Stimulated activated CD8-positive, alpha-beta memory T cell treated with anti-CD3 and anti-CD28 coated beads, Interleukin-15, amount 100 ng/mL, for 1 hour (primary cell): Measurements from ENCODE around the gene PPM1N.
"Not testable (repeated sequence)": the region's sequence is repeated elsewhere in the genome, so short reads cannot be mapped to it uniquely, and the experiment has no call there.

Experiments
- DNase-seq: peaks from one replicate; pipeline ENCODE4 v3.0.0-alpha.2; 2020; ENCODE audit warnings: low read depth

The PPM1N gene

DNA sequence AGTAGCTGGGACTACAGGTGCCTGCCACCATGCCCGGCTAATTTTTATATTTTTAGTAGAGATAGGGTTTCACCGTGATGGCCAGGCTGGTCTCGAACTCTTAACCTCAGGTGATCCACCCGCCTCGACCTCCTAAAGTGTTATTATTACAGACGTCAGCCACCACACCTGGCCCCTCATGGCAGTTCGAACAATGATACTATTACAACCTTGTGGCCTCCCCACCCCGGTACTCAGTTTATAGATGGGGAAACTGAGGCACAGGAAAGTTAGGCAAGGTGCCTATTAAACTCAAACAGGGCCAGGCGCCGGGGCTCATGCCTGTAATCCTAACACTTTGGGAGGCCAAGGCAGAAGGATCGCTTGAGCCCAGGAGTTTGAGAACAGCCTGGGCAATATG lies 12.1 kb downstream of the PPM1N start:
- not testable (repeated sequence) for DNase-seq

DNA sequence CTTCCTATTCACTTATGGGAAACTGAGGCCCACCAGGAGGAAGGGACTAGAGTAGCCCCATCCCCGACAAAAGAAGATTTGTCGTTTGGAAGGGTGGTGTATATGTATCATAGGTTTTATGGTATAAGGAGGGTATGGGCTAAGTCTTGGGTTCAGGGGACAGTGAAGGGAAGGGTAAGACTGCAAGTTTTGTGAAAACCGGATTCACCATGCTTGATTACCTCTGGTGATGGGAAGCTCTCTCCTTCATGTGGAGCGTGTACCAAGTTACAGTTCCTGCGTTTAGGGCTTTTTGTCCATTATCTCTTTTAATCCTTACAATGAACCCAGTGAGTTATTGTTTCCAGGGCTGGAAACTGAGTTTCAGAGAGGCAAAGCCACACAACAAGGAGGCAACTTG lies 12.8 kb downstream of the PPM1N start:
- DNase-seq: no peak

DNA sequence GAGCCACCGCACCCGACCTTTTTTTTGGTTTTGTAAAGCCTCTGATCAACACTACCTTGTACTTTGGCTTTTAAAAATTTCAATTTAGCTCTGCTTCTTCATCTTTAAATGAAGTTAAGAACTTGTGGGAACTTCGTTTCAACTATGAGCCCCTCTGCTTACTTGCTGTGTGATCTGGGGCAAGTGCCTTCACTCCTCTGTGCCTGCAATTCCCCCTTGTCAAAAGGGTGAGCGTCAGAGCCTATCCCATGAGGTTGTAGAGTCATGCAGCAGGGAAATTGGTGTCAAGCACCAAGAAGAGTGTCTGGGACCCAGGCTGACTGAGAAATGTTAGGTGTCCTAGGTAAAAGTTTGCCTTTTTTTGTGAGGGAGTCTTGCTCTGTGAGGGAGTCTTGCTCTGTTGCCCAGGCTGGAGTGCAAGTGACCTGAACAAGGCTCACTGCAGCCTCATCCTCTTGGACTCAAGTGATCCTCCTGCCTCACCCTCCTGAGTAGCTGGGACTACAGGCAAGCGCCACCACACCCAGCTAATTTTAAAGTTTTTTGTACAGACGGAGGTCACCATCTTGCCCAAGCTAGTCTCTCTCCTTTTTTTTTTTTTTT lies 14.7 kb downstream of the PPM1N start:
- no peak for DNase-seq

DNA sequence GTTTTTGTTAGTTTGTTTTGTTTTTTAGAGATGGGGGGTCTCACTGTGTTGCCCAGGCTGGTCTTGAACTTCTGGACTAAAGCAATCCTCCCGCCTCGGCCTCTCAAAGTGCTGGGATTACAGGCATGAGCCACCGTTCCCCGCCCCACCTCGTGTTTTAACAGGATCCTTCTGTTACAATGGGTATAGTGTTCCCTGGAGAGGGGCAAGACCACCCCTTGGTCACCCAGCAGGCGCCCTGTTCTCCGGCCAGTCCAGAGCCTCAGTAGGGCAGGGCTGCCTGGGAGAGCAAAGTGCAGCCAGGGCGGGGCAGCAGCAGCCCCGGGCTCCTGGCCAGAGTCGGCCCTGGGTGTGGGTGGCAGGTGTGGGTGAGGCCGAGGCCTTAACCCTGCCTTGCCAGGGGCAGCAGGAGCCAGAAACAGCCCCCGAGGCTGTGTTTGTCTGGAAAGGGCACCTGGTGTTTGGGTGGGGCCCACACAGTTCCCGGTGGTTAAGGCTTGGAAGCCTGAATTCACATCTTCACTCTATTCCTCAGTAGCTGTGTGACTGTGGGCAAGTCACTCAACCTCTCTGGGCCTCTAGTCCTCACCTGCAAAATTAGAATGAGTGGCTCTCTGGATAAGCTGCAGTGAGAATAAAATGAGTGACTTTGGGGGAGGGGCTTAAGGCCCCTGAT lies 16.3 kb downstream of the PPM1N start:
- DNase-seq: no peak

DNA sequence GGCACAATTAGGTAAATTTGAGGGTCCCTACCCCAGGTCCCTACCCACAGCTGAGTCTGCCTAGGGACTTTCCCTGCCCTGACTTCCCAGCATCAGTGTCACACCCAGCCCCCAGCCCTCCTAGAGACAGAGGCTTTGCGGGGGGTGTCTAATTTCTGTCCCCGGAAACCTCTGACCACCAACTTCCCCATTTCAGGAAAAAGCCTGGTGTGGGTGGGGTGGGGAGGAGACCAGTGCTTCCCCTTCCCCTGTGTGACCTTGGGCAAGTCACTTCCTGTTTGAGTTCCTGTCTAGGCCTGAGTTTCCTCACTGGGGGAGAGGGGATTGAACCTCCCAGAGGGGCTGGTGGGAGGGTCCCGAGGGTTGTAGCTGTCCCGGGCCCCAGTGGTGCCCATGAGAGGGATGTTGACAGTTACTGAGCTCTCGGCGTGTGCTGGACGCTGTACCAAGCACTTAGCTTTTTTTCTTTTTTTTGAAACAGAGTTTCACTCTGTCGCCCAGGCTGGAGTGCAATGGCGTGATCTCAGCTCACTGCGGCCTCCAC lies 16.9 kb downstream of the PPM1N start:
- no peak for DNase-seq

DNA sequence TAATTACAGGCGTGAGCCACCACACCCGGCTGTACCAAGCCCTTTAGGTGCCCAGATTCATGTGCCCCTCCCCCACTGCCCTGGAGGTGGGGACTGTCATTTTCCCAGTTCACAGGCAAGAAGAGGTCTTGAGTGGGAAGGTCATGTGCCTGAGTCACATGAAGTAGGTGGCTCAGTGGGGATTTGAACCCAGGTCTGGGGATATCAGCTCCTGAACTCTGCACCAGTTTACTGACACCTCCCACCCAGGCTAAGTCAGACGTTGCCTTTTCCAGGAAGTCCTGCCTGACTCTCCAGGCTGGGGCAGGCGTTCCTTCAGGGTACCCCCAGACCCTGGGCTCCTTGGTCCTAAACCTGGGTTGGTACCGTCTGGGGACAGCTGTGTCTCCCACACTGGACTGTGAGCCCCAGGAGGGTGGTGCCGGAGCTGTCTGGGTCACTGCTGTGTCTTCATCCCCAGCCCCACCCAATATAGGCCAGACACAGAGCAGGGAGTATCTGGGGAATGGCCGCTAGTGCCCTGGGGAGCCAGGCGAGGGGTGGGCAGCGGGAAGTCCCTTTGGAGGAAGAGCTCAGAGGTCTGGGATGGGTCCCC lies 17.7 kb downstream of the PPM1N start:
- no peak for DNase-seq

DNA sequence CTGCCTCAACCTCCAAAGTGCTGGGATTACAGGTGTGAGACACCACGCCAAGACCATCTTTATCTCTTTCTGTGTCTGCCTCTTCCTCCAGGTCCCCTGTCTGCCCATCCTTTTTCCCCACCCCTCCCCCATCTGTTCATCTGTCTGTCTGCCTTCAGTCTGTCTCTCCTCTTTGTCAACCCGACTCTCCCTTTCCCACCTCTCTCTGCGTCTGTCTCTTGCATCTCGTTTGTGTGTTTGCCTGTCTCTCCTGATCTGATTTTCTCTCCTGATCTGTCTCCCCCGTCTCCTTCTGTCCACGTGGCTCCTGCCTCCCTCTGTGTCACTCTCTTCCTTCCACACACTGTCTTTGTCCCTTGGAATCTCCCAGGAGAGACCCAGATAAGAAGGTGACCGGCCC lies 19.0 kb downstream of the PPM1N start:
- no peak for DNase-seq

DNA sequence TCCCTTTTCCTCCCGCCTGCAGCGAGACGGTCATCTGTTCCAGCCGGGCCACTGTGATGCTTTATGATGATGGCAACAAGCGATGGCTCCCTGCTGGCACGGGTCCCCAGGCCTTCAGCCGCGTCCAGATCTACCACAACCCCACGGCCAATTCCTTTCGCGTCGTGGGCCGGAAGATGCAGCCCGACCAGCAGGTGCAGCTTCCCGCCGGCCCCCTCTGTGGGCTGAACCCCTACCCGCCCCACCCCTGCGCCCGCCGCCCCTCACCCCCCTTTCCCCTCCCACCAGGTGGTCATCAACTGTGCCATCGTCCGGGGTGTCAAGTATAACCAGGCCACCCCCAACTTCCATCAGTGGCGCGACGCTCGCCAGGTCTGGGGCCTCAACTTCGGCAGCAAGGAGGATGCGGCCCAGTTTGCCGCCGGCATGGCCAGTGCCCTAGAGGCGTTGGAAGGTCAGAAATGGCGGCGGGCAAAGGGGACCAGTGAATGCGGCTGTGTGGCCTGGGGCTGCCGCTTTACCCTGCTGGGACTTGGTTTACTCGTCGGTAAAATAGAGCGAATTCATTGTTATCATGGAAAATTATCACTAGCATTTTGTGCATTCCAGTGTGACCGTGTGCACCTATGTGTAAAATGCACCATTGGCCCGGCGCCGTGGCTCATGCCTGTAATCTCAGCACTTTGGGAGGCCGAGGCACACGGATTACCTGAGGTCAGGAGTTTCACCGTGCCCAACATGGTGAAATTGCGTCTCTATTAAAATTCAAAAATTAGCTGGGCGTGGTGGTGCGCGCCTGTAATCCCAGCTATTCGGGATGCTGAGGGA lies 19.6 kb downstream of the PPM1N start:
- DNase-seq: no peak

DNA sequence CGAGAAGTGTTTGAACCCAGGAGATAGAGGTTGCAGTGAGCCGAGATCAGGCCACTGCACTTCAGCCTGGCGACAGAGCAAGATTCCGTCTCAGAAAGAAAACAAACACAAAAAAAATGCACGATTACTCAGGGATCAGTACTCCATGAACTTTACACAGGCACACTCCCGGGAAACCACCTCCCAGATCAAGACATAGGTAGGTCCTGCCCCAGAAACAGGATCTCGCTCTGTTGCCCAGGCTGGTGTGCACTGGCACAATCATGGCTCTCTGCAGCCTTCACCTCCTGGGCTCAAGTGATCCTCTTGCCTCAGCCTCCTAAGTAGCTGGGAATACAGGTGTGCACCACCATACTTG lies 20.2 kb downstream of the PPM1N start:
- no peak for DNase-seq

DNA sequence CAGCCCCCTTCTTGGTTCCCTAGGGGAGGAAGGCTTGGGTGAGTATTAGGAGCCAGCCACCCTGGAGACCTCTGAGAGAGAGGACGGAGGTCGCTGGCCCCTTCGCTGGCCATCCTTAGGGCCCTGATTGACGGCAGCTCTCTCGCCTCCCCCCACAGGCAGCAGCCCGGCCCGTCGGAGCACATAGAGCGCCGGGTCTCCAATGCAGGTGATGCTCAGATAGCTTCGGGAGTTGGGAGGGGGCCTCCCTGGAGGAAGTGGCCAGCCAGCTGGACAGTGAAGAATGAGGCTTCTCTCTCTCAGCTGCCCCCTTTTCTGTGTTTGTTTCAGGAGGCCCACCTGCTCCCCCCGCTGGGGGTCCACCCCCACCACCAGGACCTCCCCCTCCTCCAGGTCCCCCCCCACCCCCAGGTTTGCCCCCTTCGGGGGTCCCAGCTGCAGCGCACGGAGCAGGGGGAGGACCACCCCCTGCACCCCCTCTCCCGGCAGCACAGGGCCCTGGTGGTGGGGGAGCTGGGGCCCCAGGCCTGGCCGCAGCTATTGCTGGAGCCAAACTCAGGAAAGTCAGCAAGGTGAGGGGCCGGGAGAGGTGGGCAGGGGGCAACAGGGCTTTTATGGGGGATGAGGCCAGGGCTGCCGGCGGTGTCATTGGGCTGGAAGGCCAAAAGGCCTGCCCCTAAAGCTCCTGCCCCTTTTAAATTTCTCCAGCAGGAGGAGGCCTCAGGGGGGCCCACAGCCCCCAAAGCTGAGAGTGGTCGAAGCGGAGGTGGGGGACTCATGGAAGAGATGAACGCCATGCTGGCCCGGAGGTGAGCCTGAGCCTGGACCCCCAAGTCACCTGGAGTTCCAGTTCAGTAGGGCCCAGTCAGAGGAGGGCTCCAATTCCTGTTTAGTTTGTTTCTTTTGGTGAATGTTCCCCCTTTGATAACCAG lies 24.0 kb downstream of the PPM1N start:
- no peak for DNase-seq

DNA sequence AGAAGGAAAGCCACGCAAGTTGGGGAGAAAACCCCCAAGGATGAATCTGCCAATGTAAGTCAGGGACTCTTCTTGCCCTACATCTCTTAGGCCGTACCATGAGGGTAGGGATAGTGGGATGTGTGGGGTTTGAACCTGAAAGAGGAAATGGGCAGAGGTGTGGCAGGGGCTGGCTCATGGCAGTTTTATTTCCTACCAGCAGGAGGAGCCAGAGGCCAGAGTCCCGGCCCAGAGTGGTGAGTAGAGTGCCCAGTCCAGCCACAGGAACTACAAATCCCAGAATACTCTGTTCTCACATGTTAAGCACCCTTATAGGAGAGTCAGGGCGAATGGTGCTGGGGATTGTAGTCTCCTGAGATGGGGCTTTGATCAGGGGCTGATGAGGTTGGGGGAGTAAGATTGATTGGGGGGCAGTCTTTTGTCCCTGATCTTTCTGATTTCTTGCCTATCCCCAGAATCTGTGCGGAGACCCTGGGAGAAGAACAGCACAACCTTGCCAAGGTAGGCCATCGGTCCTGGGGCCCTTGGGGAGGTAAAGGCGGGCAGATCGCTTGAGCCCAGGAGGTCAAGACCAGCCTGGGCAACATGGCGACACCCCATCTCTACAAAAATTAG lies 25.5 kb downstream of the PPM1N start:
- DNase-seq: peak; percentile 37

DNA sequence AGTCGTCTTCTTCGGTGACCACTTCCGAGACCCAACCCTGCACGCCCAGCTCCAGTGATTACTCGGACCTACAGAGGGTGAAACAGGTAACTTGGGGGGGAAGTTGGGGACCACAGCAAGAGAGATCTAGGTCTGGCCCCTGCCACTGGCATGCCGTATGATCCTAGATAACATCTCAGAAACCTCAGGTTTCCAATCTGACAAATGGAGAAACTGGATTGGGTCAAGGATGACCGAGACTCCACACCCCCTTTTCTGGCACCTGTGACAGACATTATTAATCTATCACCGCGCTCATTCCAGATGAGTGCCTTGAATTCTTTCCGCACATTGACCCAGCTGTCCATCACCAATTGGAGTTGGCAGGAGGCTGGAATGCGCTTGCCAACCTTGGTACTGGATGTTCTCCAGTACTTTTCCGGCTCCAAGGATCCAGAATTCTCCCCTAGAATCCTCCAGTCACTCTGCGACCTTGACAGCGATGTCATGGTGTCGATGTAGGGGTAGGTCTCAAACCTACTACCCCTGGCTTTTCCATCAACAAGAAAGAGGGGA lies 26.4 kb downstream of the PPM1N start:
- no peak for DNase-seq

DNA sequence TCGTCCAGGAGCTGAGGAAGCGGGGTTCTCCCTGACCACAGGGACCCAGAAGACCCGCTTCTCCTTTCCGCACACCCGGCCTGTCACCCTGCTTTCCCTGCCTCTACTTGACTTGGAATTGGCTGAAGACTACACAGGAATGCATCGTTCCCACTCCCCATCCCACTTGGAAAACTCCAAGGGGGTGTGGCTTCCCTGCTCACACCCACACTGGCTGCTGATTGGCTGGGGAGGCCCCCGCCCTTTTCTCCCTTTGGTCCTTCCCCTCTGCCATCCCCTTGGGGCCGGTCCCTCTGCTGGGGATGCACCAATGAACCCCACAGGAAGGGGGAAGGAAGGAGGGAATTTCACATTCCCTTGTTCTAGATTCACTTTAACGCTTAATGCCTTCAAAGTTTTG lies 27.9 kb downstream of the PPM1N start:
- DNase-seq: no peak

DNA sequence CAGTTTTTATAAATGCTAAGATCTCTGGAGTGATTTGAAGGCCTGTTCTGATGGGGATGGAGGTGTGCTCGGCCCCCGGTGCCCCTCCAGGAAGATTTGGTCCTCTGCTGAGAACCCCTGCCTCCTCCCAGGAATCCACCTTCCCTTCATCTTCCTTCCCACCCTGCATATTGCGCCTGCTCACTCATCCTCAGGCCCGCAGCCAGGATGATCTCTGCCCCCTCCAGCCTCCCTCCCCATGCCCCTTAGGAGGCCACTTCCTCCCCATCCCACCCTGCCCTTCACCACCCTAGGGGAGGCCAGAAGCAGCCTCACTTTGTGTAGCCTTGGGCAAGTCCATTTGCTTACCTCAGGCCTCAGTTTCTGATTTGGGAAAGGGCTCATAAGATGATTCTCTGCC lies 28.7 kb downstream of the PPM1N start:
- DNase-seq: no peak

DNA sequence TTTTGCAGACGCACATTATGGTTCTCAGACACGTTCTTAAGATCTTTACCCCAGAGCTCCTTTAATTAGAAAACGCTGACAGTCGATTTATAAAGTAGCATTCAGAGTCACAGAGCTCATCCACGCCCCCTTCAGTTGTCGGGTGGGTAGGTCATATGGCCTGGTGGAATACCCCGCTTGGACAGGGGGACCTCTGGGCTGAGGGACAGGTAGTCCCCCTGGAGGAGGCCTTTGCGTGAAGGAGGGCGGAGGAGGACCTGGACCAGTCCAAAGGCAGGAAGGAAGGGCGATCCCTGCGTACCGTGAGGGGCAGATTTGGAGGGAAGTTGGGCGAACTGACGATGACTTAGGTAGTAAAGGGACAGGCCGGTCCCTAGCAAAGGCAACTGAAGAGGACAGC lies 29.5 kb downstream of the PPM1N start:
- no peak for DNase-seq

DNA sequence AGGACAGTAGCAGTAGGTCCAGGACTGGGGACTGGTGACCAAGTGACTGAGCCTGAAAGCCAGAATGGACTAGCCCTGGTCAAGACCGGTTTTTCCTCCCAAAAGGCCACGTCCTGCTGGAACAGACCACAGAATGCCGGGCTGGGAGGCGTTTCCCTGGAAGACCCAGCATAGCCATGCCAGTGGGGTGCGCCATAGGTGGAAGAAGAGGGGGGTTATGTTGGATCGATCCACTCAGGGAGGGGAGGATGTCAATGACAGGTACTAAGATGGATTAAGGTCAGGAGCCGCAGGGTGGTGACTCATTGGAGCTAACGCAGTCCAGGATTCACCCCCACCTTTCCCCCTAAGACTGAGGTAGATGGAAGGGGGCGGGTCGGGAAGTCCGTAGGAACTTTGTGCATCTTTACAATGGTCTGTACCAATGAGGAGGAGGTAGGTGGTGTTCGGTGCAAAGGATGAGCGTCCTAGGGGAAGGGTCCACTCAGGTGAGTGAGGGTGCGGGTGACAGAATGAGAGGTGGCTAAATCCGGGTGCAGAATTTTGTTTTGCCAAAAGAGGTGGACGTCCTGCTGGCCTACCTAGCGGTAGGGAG lies 30.0 kb downstream of the PPM1N start:
- no peak for DNase-seq

DNA sequence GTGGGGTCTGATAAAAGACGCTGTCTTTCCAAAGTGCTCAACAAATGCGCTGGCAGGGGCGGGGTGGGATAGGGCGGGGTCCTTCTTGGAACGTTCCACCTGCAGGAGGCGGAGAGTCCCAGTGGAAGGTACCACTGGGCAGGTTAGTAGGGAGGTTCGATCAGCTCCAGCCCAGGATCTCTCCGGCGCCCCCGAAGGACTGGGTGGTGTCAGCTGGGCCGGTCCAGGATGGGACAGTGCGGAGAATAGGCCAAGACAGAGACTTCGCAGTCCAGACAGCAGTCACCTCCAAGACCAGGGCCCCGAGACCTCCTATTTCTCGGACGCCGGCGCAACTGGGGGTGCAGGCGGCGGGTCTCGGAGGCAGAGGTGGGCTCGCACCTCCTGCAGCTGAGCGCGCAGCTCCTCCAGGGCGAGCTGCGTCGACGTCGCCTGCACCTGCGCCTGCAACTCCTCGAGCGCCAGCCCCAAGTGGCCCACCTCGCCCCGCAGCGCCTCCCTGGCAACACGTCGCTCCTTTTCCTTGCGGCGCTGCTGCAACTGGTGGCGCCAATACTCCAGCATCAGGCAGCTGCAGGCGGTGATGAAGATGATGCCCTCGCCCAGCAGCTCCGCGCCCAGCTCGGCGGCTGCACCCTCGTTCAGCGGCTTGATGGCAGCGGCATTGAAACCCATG lies 30.6 kb downstream of the PPM1N start:
- DNase-seq: no peak

DNA sequence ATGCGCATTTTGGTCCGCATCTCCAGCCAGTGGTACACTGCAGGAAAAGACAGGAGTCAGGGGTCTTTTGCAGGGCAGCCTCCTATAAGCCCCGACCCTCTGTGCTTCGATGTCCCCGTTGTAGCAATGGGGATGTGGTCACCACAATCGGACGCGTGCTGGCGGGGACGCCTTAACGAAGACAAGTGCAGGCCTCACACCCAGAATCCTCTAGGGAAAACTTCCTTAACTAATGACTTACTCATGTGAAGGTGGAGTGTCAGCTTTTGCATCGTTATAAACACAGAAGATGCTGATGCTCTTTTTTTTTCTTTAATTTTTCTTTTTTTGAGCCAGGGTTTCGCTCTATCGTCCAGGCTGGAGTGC lies 31.2 kb downstream of the PPM1N start:
- DNase-seq: no peak

DNA sequence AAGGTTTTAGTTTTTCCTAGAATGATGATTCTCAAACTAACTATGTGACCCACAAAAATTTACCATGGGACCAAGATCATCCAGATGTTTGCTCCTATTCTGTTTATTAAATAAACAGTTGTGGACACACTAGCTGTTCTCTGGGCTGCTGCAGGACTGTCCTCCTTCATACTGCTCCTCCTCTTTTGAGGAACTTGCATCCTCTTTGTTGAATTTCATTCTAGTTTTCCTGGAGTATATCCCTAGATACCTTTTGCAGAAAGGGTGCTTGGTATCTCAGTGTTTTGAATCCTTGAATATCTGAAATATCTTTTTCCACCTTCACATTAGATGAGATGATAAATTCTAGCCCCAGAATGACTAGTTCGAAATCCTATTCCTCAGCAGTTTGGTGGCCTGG lies 33.1 kb downstream of the PPM1N start:
- DNase-seq: no peak

DNA sequence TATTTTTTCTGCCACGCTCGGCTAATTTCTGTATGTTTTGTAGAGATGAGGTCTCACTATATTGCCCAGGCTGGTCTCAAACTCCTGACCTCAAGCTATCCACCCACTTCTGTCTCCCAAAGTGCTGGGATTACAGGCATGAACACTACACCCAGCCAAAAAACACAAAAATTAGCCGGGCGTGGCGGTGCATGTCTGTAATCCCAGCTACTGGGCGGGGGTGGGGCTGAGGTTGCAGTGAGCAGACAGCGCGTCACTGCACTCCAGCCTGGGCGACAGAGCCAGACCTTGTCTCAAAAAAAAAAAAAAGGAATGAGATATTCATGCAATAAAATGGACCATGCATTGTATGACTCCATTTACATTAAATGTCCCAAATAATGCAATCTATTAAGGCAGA lies 41.2 kb downstream of the PPM1N start:
- no peak for DNase-seq
